Astrocyte (in vitro differentiated cells and primary cell): ENCODE results near the gene MRPL42. TPM values are rescaled to one million over a fixed set of nuclear protein-coding genes. Genes with fewer than 3 reads are reported as not detected.

Experiments used
- DNase-seq: peaks from one replicate; pipeline ENCODE4 v3.0.0-alpha.2; 2010; ENCODE audit warnings: low read depth
- FAIRE-seq: peaks from 2 replicates; lab custom pipeline; 2011; peaks lifted over from hg19 to GRCh38; lab: Jason Lieb, UNC
- H2AFZ ChIP-seq: 2 replicates; pipeline ENCODE4 v1.6.0; 2012; ENCODE audit warnings: low read depth, low read length, inconsistent platforms
- H3K27ac ChIP-seq: 2 replicates; pipeline ENCODE4 v1.5.1; 2011; ENCODE audit warnings: low read depth, low read length, inconsistent platforms
- H3K27me3 ChIP-seq: 2 replicates; pipeline ENCODE4 v1.6.0; 2011; ENCODE audit warnings: low read length, inconsistent platforms; ENCODE audit not compliant: insufficient read depth
- H3K36me3 ChIP-seq: 2 replicates; pipeline ENCODE4 v1.5.1; 2011; ENCODE audit warnings: low read length, inconsistent platforms; ENCODE audit not compliant: insufficient read depth
- H3K4me1 ChIP-seq: 2 replicates; pipeline ENCODE4 v1.5.1; 2011; ENCODE audit warnings: low read length, inconsistent platforms; ENCODE audit not compliant: insufficient read depth
- H3K4me2 ChIP-seq: 2 replicates; pipeline ENCODE4 v1.6.0; 2012; ENCODE audit warnings: low read length, inconsistent platforms
- H3K4me3 ChIP-seq: 2 replicates; pipeline ENCODE4 v1.5.1; 2011; ENCODE audit warnings: low read depth, mild to moderate bottlenecking, low read length, inconsistent platforms; ENCODE audit not compliant: insufficient read depth
- H3K79me2 ChIP-seq: 2 replicates; pipeline ENCODE4 v1.6.0; 2012; ENCODE audit warnings: mild to moderate bottlenecking, low read length, inconsistent platforms; ENCODE audit not compliant: insufficient read depth
- H3K9ac ChIP-seq: 2 replicates; pipeline ENCODE4 v1.6.0; 2012; ENCODE audit warnings: mild to moderate bottlenecking, low read length, inconsistent platforms
- H3K9me3 ChIP-seq: 2 replicates; pipeline ENCODE4 v1.5.1; 2012; ENCODE audit warnings: low read depth, mild to moderate bottlenecking, low read length, inconsistent platforms; ENCODE audit not compliant: insufficient read depth
- H4K20me1 ChIP-seq: 2 replicates; pipeline ENCODE4 v1.6.0; 2012; ENCODE audit warnings: low read length, inconsistent platforms; ENCODE audit not compliant: insufficient read depth
- H3K27ac Mint-ChIP-seq: one replicate; pipeline ENCODE4 v1.8.0; 2021; ENCODE audit warnings: mild to moderate bottlenecking, mixed read lengths; ENCODE audit not compliant: unreplicated experiment
- H3K27me3 Mint-ChIP-seq: one replicate; pipeline ENCODE4 v1.8.0; 2021; ENCODE audit warnings: low read depth, mixed read lengths; ENCODE audit not compliant: unreplicated experiment
- H3K36me3 Mint-ChIP-seq: one replicate; pipeline ENCODE4 v1.8.0; 2021; ENCODE audit warnings: low read depth, mixed read lengths; ENCODE audit not compliant: unreplicated experiment
- H3K4me1 Mint-ChIP-seq: one replicate; pipeline ENCODE4 v1.8.0; 2021; ENCODE audit warnings: low read depth, mixed read lengths; ENCODE audit not compliant: unreplicated experiment
- H3K4me3 Mint-ChIP-seq: one replicate; pipeline ENCODE4 v1.8.0; 2021; ENCODE audit warnings: mild to moderate bottlenecking, moderate library complexity, mixed read lengths; ENCODE audit not compliant: unreplicated experiment
- H3K9me3 Mint-ChIP-seq: one replicate; pipeline ENCODE4 v1.8.0; 2021; ENCODE audit warnings: mild to moderate bottlenecking, mixed read lengths; ENCODE audit not compliant: unreplicated experiment
- EZH2 ChIP-seq: IDR thresholded peaks from 2 replicates; pipeline ENCODE4 v1.6.1; 2012; ENCODE audit warnings: mild to moderate bottlenecking, low read length, inconsistent platforms; ENCODE audit not compliant: insufficient read depth
- total RNA-seq: library from RNA; stranded (reverse); gene quantifications from 2 replicates; pipeline ENCODE4 v1.2.1, GENCODE V29; 2021
- TF ChIP-seq, protein P1 (sequence below): IDR thresholded peaks from 2 replicates; pipeline ENCODE4 v1.5.1; 2011; ENCODE audit warnings: low read depth, mild to moderate bottlenecking, inconsistent platforms, low read length, moderate library complexity; ENCODE audit not compliant: insufficient read depth

MRPL42 gene
- total RNA-seq, 1 donor from 2014 or later: 65.6 TPM

DNA sequence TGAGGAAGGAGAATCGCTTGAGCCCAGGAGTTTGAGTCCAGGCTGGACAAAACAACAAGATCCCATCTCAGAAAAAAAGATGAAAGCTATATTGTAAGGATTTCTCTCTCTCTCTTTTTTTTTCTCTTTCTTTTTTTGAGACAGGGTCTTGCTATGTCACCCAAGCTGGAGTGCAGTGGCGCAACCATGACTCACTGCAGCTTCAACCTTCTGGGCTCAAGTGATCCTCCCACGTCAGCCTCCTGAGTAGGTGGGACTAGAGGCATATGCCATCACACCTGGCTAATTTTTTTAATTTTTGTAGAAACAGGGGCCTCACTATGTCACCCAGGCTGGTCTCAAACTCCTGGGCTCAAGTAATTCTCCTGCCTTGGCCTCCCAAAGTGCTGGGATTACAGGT, 5.8 kb upstream of the MRPL42 start:
- no peaks in the 10 kb centered on the region for H3K4me1 ChIP-seq
- Mint-ChIP-seq H3K4me3 (no peak overlapping the region), H3K4me1 (no peaks in the 10 kb centered on the region), H3K27me3 (no peaks in the 10 kb centered on the region), H3K36me3 (no peaks in the 10 kb centered on the region), H3K27ac (no peak overlapping the region), H3K9me3 (no peaks in the 10 kb centered on the region)
- no peaks in the 10 kb centered on the region for H3K36me3 ChIP-seq
- TF ChIP-seq EZH2: no peak
- TF ChIP-seq, protein P1, sequence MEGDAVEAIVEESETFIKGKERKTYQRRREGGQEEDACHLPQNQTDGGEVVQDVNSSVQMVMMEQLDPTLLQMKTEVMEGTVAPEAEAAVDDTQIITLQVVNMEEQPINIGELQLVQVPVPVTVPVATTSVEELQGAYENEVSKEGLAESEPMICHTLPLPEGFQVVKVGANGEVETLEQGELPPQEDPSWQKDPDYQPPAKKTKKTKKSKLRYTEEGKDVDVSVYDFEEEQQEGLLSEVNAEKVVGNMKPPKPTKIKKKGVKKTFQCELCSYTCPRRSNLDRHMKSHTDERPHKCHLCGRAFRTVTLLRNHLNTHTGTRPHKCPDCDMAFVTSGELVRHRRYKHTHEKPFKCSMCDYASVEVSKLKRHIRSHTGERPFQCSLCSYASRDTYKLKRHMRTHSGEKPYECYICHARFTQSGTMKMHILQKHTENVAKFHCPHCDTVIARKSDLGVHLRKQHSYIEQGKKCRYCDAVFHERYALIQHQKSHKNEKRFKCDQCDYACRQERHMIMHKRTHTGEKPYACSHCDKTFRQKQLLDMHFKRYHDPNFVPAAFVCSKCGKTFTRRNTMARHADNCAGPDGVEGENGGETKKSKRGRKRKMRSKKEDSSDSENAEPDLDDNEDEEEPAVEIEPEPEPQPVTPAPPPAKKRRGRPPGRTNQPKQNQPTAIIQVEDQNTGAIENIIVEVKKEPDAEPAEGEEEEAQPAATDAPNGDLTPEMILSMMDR: no peak
- H3K27ac ChIP-seq: no peak overlapping the region
- no peaks in the 10 kb centered on the region for H4K20me1 ChIP-seq
- H3K9ac ChIP-seq: no peak overlapping the region
- H3K4me3 ChIP-seq: no peak overlapping the region
- no peak overlapping the region for H2AFZ ChIP-seq
- H3K9me3 ChIP-seq: no peaks in the 10 kb centered on the region
- no peaks in the 10 kb centered on the region for H3K27me3 ChIP-seq
- FAIRE-seq: no peak
- H3K79me2 ChIP-seq: no peaks in the 10 kb centered on the region
- no peak for DNase-seq
- H3K4me2 ChIP-seq: no peak overlapping the region

DNA sequence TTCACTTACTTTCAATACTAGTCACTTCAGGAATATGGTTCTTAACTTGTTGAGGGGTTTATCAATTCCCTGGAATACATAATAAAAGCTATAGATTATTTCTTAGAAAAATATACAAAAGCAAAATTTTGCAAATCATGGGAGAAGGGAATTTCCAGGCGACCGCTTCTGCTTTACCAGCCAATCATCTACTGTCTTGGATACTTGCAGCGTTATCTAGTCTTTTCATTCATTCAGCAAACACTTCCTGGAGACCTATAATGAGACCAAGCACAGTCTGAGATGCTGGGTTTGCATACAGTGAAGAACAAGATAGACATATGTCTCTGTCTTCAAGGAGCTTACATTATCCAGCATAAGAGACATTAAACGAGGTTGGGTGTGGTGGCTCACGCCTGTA, 1.5 kb upstream of the MRPL42 start:
- Histone ChIP-seq H3K36me3 (peaks cover 8% of the 10 kb centered on the region), H3K4me1 (peaks cover 10% of the 10 kb centered on the region), H2AFZ (no peak overlapping the region), H3K9ac (no peak overlapping the region), H3K27ac (no peak overlapping the region), H4K20me1 (peaks cover 11% of the 10 kb centered on the region), H3K27me3 (no peaks in the 10 kb centered on the region), H3K9me3 (no peaks in the 10 kb centered on the region), H3K4me3 (no peak overlapping the region), H3K79me2 (peaks cover 35% of the 10 kb centered on the region), H3K4me2 (no peak overlapping the region)
- Mint-ChIP-seq H3K36me3 (no peaks in the 10 kb centered on the region), H3K4me1 (peaks cover 11% of the 10 kb centered on the region), H3K9me3 (no peaks in the 10 kb centered on the region), H3K4me3 (peak overlapping the region; percentile 4), H3K27ac (no peak overlapping the region), H3K27me3 (no peaks in the 10 kb centered on the region)
- TF ChIP-seq, protein P1: no peak
- TF ChIP-seq EZH2: no peak
- DNase-seq (no peak), FAIRE-seq (no peak)

DNA sequence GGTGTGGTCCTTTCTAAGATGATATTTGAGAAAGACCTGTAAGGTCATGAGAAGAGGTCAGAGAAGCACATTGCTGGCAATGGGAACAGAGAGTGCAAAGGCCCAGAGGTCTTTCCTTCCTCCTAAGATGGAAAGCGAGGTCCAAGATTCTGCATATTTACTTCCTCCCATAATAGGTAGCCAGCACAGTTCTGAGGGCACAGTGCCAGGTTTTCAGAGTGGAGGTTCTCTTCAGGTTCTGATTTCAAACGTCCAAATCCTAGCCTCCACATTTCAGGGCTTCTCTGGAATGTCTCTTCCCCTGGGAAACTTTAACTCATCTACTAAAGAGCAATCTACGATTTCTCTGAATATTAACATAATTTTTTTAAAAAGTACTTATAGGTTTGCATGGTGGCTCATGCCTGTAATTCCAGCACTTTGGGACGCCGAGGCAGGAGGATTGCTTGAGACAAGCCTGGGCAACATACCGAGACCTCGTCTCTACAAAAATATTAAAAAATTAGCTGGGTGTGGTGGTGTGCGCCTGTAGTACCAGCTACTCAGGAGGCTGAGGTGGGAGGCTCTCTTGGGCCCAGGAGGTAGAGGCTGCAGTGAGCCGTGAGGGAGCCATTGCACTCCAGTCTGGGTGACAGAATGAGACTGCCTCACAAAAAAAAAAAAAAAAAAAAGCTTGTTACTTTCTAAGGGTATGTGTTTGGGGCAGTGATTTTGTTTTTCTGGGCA, 526 bp upstream of the MRPL42 start:
- Histone ChIP-seq H3K27me3 (no peaks in the 10 kb centered on the region), H3K4me2 (peak overlapping the region; percentile 91), H3K79me2 (peaks cover 45% of the 10 kb centered on the region), H3K36me3 (peaks cover 8% of the 10 kb centered on the region), H2AFZ (peak overlapping the region; percentile 98), H3K9ac (peak overlapping the region; percentile 95), H3K4me3 (no peak overlapping the region), H3K27ac (no peak overlapping the region), H3K4me1 (peaks cover 10% of the 10 kb centered on the region), H3K9me3 (no peaks in the 10 kb centered on the region), H4K20me1 (peaks cover 11% of the 10 kb centered on the region)
- peaks cover 11% of the 10 kb centered on the region for H3K4me1 Mint-ChIP-seq
- DNase-seq (no peak), FAIRE-seq (no peak)
- no peaks in the 10 kb centered on the region for H3K36me3 Mint-ChIP-seq
- TF ChIP-seq, protein P1: no peak
- no peak for TF ChIP-seq EZH2
- H3K27me3 Mint-ChIP-seq: no peaks in the 10 kb centered on the region
- H3K4me3 Mint-ChIP-seq: peak overlapping the region; percentile 98
- no peaks in the 10 kb centered on the region for H3K9me3 Mint-ChIP-seq
- H3K27ac Mint-ChIP-seq: peak overlapping the region; percentile 94
